K562 (cell line): ENCODE measurements around the gene ATG12. TPM values are rescaled to one million over a fixed set of nuclear protein-coding genes. Genes with fewer than 3 reads are reported as not detected.

Experiments used
- ATAC-seq: fragments of 200-7000 bp; cut with Tn5 transposase; 3 replicates; pipeline ENCODE4 v1.9.1; 2020; ENCODE audit warnings: moderate library complexity
- BruUV-seq: library from RNA; stranded (reverse); fragments of 400-500 nt; replicated peaks from 2 replicates; lab custom pipeline; 2021; lab: Mats Ljungman, UMichigan
- CTCF ChIA-PET: fragments of 300-600 bp; formaldehyde crosslinking; extraction: SDS; loops from one replicate; lab custom pipeline; 2021; ENCODE audit warnings: low intra/inter-chr PET ratio; lab: Yijun Ruan, JAX
- POLR2A ChIA-PET: fragments of 300-600, 350-650 bp; sonication (Branson Sonifier 250); formaldehyde crosslinking; extraction: SDS; loops from one replicate; lab custom pipeline; 2021; ENCODE audit warnings: antibody characterized with exemption, inconsistent platforms; lab: Yijun Ruan, JAX
- DNase-seq, 4 experiments: peaks; one replicate each; pipeline versions ENCODE4 v3.0.0 to v3.0.0-alpha.2; 2011 to 2018; ENCODE audit warnings: low spot score in 3 of 4, mixed read lengths in 3 of 4; ENCODE audit errors: extremely low read depth in 1 of 4
- FAIRE-seq: peaks from 2 replicates; lab custom pipeline; 2011; peaks lifted over from hg19 to GRCh38; lab: Jason Lieb, UNC
- H2AFZ ChIP-seq: 2 replicates; pipeline ENCODE4 v1.6.0; 2011; ENCODE audit warnings: low read depth, low read length, control low read depth, inconsistent platforms
- H3K27ac ChIP-seq: fragments of 200-600 bp; 3 replicates; pipeline ENCODE4 v1.8.0; 2011; ENCODE audit warnings: low read depth, mild to moderate bottlenecking, control low read depth, inconsistent platforms, low read length, moderate library complexity, mixed read lengths; ENCODE audit errors: extremely low read depth
- H3K27me3 ChIP-seq, 2 experiments: fragments of 300-600 bp in 1 of 2; 2 replicates in 1 of 2; 3 replicates in 1 of 2; pipeline versions ENCODE4 v1.6.0 to v1.8.0; 2011; ENCODE audit warnings: inconsistent platforms in 2 of 2, low read length in 2 of 2, mild to moderate bottlenecking in 1 of 2, mixed read lengths in 1 of 2, moderate library complexity in 1 of 2; ENCODE audit not compliant: control insufficient read depth in 2 of 2, insufficient read depth in 2 of 2
- H3K36me3 ChIP-seq: fragments of 300-600 bp; 3 replicates; pipeline ENCODE4 v1.8.0; 2011; ENCODE audit warnings: mild to moderate bottlenecking, low read length, inconsistent platforms; ENCODE audit not compliant: control insufficient read depth, insufficient read depth
- H3K4me1 ChIP-seq, 2 experiments: fragments of 200-600 bp in 1 of 2; replicated peaks in 1 of 2; 2 replicates in 1 of 2; 3 replicates in 1 of 2; pipeline versions ENCODE4 v1.5.1 to v1.8.0; 2011; ENCODE audit warnings: inconsistent platforms in 2 of 2, low read length in 2 of 2, mild to moderate bottlenecking in 1 of 2, mixed read lengths in 1 of 2, moderate library complexity in 1 of 2; ENCODE audit not compliant: control insufficient read depth in 2 of 2, insufficient read depth in 2 of 2
- H3K4me2 ChIP-seq: 2 replicates; pipeline ENCODE4 v1.6.1; 2011; ENCODE audit warnings: low read length, control low read depth, inconsistent platforms, mixed read lengths; ENCODE audit not compliant: insufficient read depth
- H3K4me3 ChIP-seq: fragments of 200-600 bp; sonication (generic), shearing (Covaris generic); 2 replicates; pipeline ENCODE4 v1.5.1; 2016; ENCODE audit warnings: control low read depth, inconsistent platforms
- H3K79me2 ChIP-seq: fragments of 200-600 bp; 3 replicates; pipeline ENCODE4 v1.8.0; 2011; ENCODE audit warnings: low read length, inconsistent platforms; ENCODE audit not compliant: control insufficient read depth, insufficient read depth
- H3K9ac ChIP-seq, 2 experiments: 2 replicates each; pipeline versions ENCODE4 v1.6.0 to v1.6.1; 2011; ENCODE audit warnings: low read depth in 2 of 2, low read length in 2 of 2, control low read depth in 1 of 2, inconsistent platforms in 1 of 2, mild to moderate bottlenecking in 1 of 2, mixed read lengths in 1 of 2; ENCODE audit not compliant: insufficient read depth in 1 of 2
- H3K9me1 ChIP-seq: one replicate; pipeline ENCODE4 v1.6.0; 2011; ENCODE audit warnings: inconsistent platforms, mild to moderate bottlenecking, low read length, moderate library complexity; ENCODE audit not compliant: control insufficient read depth, insufficient read depth
- H3K9me3 ChIP-seq: replicated peaks from 2 replicates; pipeline ENCODE4 v1.5.1; 2011; ENCODE audit warnings: low read depth, low read length, inconsistent platforms; ENCODE audit not compliant: control insufficient read depth, insufficient read depth
- H4K20me1 ChIP-seq: replicated peaks from 2 replicates; pipeline ENCODE4 v1.6.1; 2011; ENCODE audit warnings: low read length, inconsistent platforms, mixed read lengths; ENCODE audit not compliant: control insufficient read depth, insufficient read depth
- AFF1 ChIP-seq, 2 experiments: fragments of 450-650 bp; IDR thresholded peaks; 2 replicates each; pipeline ENCODE4 v1.6.1; 2018; ENCODE audit warnings: mild to moderate bottlenecking in 2 of 2, low read depth in 1 of 2; ENCODE audit not compliant: partially characterized antibody in 2 of 2
- CCAR2 ChIP-seq: fragments of 200-400 bp; formaldehyde crosslinking; IDR thresholded peaks from 2 replicates; pipeline ENCODE4 v1.6.1; 2017; ENCODE audit warnings: mild to moderate bottlenecking, low read depth, low read length
- EZH2 ChIP-seq: IDR thresholded peaks from 2 replicates; pipeline ENCODE4 v1.6.1; 2012; ENCODE audit warnings: low read depth, mild to moderate bottlenecking, inconsistent platforms, low read length, borderline replicate concordance
- FOXP1 ChIP-seq: sonication (generic); formaldehyde crosslinking; IDR thresholded peaks from 2 replicates; pipeline ENCODE4 v1.8.0; 2022; ENCODE audit warnings: mild to moderate bottlenecking, missing genetic modification reagents
- NBN ChIP-seq: fragments of 450-650 bp; IDR thresholded peaks from 2 replicates; pipeline ENCODE4 v1.6.1; 2016; ENCODE audit warnings: low read depth, mild to moderate bottlenecking
- NFRKB ChIP-seq: fragments of 450-650 bp; IDR thresholded peaks from 2 replicates; pipeline ENCODE4 v1.6.1; 2016; ENCODE audit warnings: low read depth
- RNF219 ChIP-seq: fragments of 250-450 bp; sonication (Bioruptor Pico); IDR thresholded peaks from 2 replicates; pipeline ENCODE4 v1.5.0; 2022; ENCODE audit warnings: mild to moderate bottlenecking
- SIN3B ChIP-seq: fragments of 450-650 bp; IDR thresholded peaks from 2 replicates; pipeline ENCODE4 v1.6.1; 2017; ENCODE audit warnings: low read depth, mild to moderate bottlenecking, moderate library complexity
- SRSF1 ChIP-seq: fragments of 200-400 bp; formaldehyde crosslinking; IDR thresholded peaks from 2 replicates; pipeline ENCODE4 v1.6.1; 2017; ENCODE audit warnings: mild to moderate bottlenecking, low read depth, low read length, moderate library complexity
- SRSF3 ChIP-seq: fragments of 200-400 bp; formaldehyde crosslinking; IDR thresholded peaks from 2 replicates; pipeline ENCODE4 v1.6.1; 2016; ENCODE audit warnings: mild to moderate bottlenecking, low read length, moderate library complexity; ENCODE audit not compliant: insufficient read depth
- TCF7L2 ChIP-seq: fragments of 150-350 bp; IDR thresholded peaks from 2 replicates; pipeline ENCODE4 v1.6.1; 2016; ENCODE audit warnings: low read depth, mild to moderate bottlenecking, low read length, moderate library complexity
- ZNF717 ChIP-seq: fragments of 250-450 bp; sonication (Bioruptor Pico); IDR thresholded peaks from 2 replicates; pipeline ENCODE4 v1.5.0; 2021
- ZNF780A ChIP-seq: fragments of 250-450 bp; sonication (Bioruptor Pico); IDR thresholded peaks from 2 replicates; pipeline ENCODE4 v1.5.0; 2021; ENCODE audit warnings: mild to moderate bottlenecking
- WGBS: fragments of 100-300 bp; shearing (Covaris generic); methylation state at CpG from one replicate; pipeline ENCODE4 v1.1.6; 2016; ENCODE audit warnings: low coverage, mixed read lengths; ENCODE audit not compliant: insufficient coverage; ENCODE audit errors: missing lambda C conversion rate; 5-methylcytosine and 5-hydroxymethylcytosine counted together
- in situ Hi-C: fragments of 300-500 bp; cut with MboI; formaldehyde crosslinking; loops from 4 replicates; pipeline ENCODE4 v1.15.0; 2018; ENCODE audit warnings: inconsistent platforms, mixed read lengths
- intact Hi-C: fragments of 100-400 bp; cut with micrococcal nuclease; formaldehyde crosslinking; loops from 2 replicates; pipeline ENCODE4 v1.14.2; 2022
- polyA plus RNA-seq, 8 experiments: library from polyadenylated mRNA; depleted of rRNA in 4 of 8; stranded (reverse) in 5 of 8; unstranded in 3 of 8; fragments of >200 nt; fragmentation: Nextera tagmentation in 2 of 8; fragmentation: Illumina TruSeq in 1 of 8; extraction: Ambion mirVana in 2 of 8; extraction: Trizol in 1 of 8; gene quantifications; 2 replicates each; pipeline versions ENCODE4 v1.2.1 to v1.2.3, GENCODE V29; 2011 to 2014; ENCODE audit warnings: inconsistent platforms in 1 of 8, missing spikeins in 1 of 8
- total RNA-seq, 7 experiments: library from RNA; depleted of rRNA in 6 of 7; stranded (reverse); fragments of >200 nt in 6 of 7; fragmentation: Illumina TruSeq in 2 of 7; extraction: Trizol in 2 of 7; gene quantifications; 2 replicates each; pipeline versions ENCODE4 v1.2.1 to v1.2.3, GENCODE V29; 2011 to 2021; ENCODE audit warnings: low replicate concordance in 1 of 7
- TF ChIP-seq, protein P1 (sequence below): fragments of 250-450 bp; sonication (Bioruptor Pico); IDR thresholded peaks from 2 replicates; pipeline ENCODE4 v1.9.0; 2021; ENCODE audit warnings: mild to moderate bottlenecking, inconsistent platforms

The ATG12 gene
- total and polyA plus RNA-seq, 9 of the 15 experiments (the other 6 are each of a cell fraction or from before 2014, with no cell fraction given) = 21.6 to 132 (median 61.3) TPM

DNA sequence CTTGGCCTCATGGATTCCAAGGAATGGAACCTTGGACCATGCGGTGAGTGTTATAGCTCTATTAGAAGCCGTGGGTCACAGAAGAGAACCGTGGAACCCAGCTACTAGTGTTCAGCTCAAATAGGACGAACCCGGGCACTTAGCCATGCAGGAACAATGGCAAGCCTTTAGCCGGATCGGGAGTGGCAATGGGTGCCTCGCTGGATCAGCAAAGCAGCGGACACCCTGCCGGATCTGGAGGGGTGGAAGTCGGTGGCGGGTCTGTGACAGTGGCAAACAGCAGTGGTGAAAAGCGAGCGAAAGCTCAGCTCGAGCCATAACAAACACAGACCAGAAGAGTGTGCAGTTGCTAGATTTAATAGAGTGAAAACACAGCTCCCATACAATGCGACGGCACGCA is 22.5 kb downstream of the ATG12 start (continued):
- no peak for TF ChIP-seq SRSF1
- TF ChIP-seq CCAR2 = no peak
- TF ChIP-seq NFRKB = no peak
- TF ChIP-seq NBN = no peak

- in situ Hi-C loops (no loop called here), intact Hi-C loops (no loop called here)
- WGBS = 2% methylated on average over 7 of the region's 7 CpGs
- Histone ChIP-seq H4K20me1 (no peaks in the 10 kb centered on the region), H3K4me2 (no peak overlapping the region), H3K9me1 (no peaks in the 10 kb centered on the region), H3K27ac (no peak overlapping the region), H3K4me1 (no peaks in the 10 kb centered on the region; a peak in 1 of 5 replicates), H3K9me3 (peaks cover 4% of the 10 kb centered on the region; the same call in 1 of the 2 replicates), H2AFZ (no peak overlapping the region), H3K36me3 (no peaks in the 10 kb centered on the region), H3K9ac (no peak overlapping the region), H3K79me2 (no peaks in the 10 kb centered on the region), H3K27me3 (peaks cover 26 to 30% of the 10 kb centered on the region in 2 experiments; a peak in 4 of 5 replicates), H3K4me3 (no peak overlapping the region)
- ChIA-PET POLR2A (no interaction called here), CTCF (no interaction called here)
- no TSS peak for BruUV-seq
- FAIRE-seq = no peak
- no peak for ATAC-seq
- no peak for DNase-seq
- TF ChIP-seq AFF1 (IDR thresholded peaks at IDR 0.05; ENCODE audit: low read depth in 1 of 2, partially characterized antibody in 2 of 2) (no peak), TCF7L2 (no peak), ZNF780A (CRISPR knock-in tag) (no peak), SRSF3 (no peak), RNF219 (CRISPR knock-in tag) (no peak), EZH2 (no peak), ZNF717 (no peak), SIN3B (no peak), FOXP1 (CRISPR knock-in tag) (no peak)
- TF ChIP-seq, protein P1, sequence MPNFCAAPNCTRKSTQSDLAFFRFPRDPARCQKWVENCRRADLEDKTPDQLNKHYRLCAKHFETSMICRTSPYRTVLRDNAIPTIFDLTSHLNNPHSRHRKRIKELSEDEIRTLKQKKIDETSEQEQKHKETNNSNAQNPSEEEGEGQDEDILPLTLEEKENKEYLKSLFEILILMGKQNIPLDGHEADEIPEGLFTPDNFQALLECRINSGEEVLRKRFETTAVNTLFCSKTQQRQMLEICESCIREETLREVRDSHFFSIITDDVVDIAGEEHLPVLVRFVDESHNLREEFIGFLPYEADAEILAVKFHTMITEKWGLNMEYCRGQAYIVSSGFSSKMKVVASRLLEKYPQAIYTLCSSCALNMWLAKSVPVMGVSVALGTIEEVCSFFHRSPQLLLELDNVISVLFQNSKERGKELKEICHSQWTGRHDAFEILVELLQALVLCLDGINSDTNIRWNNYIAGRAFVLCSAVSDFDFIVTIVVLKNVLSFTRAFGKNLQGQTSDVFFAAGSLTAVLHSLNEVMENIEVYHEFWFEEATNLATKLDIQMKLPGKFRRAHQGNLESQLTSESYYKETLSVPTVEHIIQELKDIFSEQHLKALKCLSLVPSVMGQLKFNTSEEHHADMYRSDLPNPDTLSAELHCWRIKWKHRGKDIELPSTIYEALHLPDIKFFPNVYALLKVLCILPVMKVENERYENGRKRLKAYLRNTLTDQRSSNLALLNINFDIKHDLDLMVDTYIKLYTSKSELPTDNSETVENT (CRISPR knock-in tag) = no peak
Measured at GRCh38 chr5:115817386-115817785, 24.0 kb downstream of the ATG12 start.
